Measurements from ENCODE around the gene KLC4.

KLC4 gene

DNA sequence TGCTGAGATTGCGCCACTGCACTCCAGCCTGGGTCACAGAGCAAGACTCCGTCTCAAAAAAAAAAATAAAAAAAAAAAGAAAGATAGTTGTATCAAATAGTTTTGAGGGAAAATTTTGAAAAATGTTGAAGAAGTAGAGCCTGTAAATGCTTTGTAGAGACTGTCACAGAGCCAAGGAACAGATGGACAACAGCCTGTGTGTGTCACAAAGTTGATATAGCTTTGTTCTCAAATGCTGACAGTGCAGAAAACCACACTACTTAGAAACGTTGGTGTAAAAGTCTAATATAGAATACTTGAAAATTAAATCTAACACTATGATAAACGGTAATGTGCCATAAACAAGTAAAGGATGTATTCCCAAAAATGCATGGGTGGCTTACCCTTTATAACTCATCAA lies 42.1 kb downstream of the KLC4 start:
- TF ChIP-seq EZH2phosphoT487 (IDR thresholded peaks at IDR 0.05; ENCODE audit: low read depth) (no peak), CTCF (IDR thresholded peaks at IDR 0.05; ENCODE audit: low read depth, low read length) (no peak)
- Histone ChIP-seq H4K20me1 (ENCODE audit: insufficient read depth, low read length) (no peaks in the 10 kb centered on the region), H3K27me3 (ENCODE audit: low read depth, low read length) (peaks cover 21% of the 10 kb centered on the region), H3K4me1 (ENCODE audit: low read length) (peaks cover 6% of the 10 kb centered on the region), H3K79me2 (ENCODE audit: low read length) (no peaks in the 10 kb centered on the region), H3K9ac (ENCODE audit: low read length) (no peak overlapping the region), H3K36me3 (replicated peaks; ENCODE audit: low read depth, low read length) (no peaks in the 10 kb centered on the region), H3K9me3 (ENCODE audit: insufficient read depth, low read length) (no peaks in the 10 kb centered on the region), H2AFZ (ENCODE audit: low read depth, low read length) (no peak overlapping the region), H3K4me3 (ENCODE audit: low read length) (no peak overlapping the region), H3K4me2 (ENCODE audit: low read length) (no peak overlapping the region), H3K27ac (ENCODE audit: low read length) (no peak overlapping the region)

- H3K4me2 ChIP-seq (ENCODE audit: low read length): no peak overlapping the region
These were observed 43.9 kb downstream of the KLC4 start for GRCh38 chr6:43103253-43103876.

GRCh38 chr6:43105538-43106222 lies 46.2 kb downstream of the KLC4 start:
- TF ChIP-seq CTCF (IDR thresholded peaks at IDR 0.05; ENCODE audit: low read depth, low read length): no peak
- no peak for TF ChIP-seq EZH2phosphoT487 (IDR thresholded peaks at IDR 0.05; ENCODE audit: low read depth)
- Histone ChIP-seq H3K79me2 (ENCODE audit: low read length) (no peaks in the 10 kb centered on the region), H3K4me2 (ENCODE audit: low read length) (no peak overlapping the region), H3K9me3 (ENCODE audit: insufficient read depth, low read length) (no peaks in the 10 kb centered on the region), H3K4me1 (ENCODE audit: low read length) (no peaks in the 10 kb centered on the region), H3K36me3 (replicated peaks; ENCODE audit: low read depth, low read length) (no peaks in the 10 kb centered on the region), H2AFZ (ENCODE audit: low read depth, low read length) (no peak overlapping the region), H3K9ac (ENCODE audit: low read length) (no peak overlapping the region), H4K20me1 (ENCODE audit: insufficient read depth, low read length) (no peaks in the 10 kb centered on the region), H3K27me3 (ENCODE audit: low read depth, low read length) (peaks cover 25% of the 10 kb centered on the region), H3K4me3 (ENCODE audit: low read length) (no peak overlapping the region), H3K27ac (ENCODE audit: low read length) (no peak overlapping the region)

More at GRCh38 chr6:43103253-43103876, 43.9 kb downstream of the KLC4 start:
- Histone ChIP-seq H3K9ac (ENCODE audit: low read length) (no peak overlapping the region), H4K20me1 (ENCODE audit: insufficient read depth, low read length) (no peaks in the 10 kb centered on the region), H3K27me3 (ENCODE audit: low read depth, low read length) (peaks cover 25% of the 10 kb centered on the region), H3K9me3 (ENCODE audit: insufficient read depth, low read length) (no peaks in the 10 kb centered on the region), H3K27ac (ENCODE audit: low read length) (no peak overlapping the region), H3K79me2 (ENCODE audit: low read length) (no peaks in the 10 kb centered on the region), H3K4me3 (ENCODE audit: low read length) (no peak overlapping the region), H3K4me1 (ENCODE audit: low read length) (no peaks in the 10 kb centered on the region), H2AFZ (ENCODE audit: low read depth, low read length) (no peak overlapping the region), H3K36me3 (replicated peaks; ENCODE audit: low read depth, low read length) (no peaks in the 10 kb centered on the region)
- TF ChIP-seq EZH2phosphoT487 (IDR thresholded peaks at IDR 0.05; ENCODE audit: low read depth) (no peak), CTCF (IDR thresholded peaks at IDR 0.05; ENCODE audit: low read depth, low read length) (no peak)

DNA sequence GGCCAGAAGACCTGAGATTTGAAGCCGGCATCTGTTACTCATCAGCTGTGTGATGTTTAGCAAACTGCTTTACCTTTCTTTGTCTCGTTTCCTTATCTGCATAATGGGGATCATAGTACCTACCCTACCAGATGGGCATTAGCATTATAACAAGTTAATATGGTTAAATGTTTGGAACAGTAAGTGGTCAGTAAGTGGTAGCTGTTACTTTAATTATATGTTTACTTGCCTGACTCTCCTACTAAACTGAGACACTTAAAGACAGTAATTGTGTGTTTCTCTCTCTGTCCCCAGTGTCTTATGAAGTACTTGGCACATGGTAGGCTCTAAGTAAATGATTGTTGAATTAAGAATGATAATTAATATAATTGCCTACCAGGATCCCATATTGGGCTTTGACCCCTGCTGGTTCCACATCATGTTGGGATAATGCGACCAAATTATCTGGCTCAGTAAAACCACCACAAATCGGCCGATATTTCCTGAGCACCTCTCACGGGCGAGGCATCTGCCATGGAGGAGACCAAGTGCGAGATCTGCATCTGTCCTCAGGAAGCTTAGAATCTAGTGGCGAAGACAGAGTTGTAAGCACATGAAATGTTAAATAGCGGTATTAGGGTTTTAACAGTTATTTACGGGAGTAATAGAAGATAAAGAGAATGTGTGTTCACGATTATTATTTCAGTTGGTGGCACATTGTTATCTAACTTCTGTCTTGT lies 48.1 kb downstream of the KLC4 start:
- Histone ChIP-seq H3K4me3 (ENCODE audit: low read length) (no peak overlapping the region), H3K9me3 (ENCODE audit: insufficient read depth, low read length) (no peaks in the 10 kb centered on the region), H3K79me2 (ENCODE audit: low read length) (no peaks in the 10 kb centered on the region), H3K36me3 (replicated peaks; ENCODE audit: low read depth, low read length) (no peaks in the 10 kb centered on the region), H2AFZ (ENCODE audit: low read depth, low read length) (no peak overlapping the region), H3K27me3 (ENCODE audit: low read depth, low read length) (peaks cover 21% of the 10 kb centered on the region), H3K9ac (ENCODE audit: low read length) (no peak overlapping the region), H3K4me1 (ENCODE audit: low read length) (no peaks in the 10 kb centered on the region), H4K20me1 (ENCODE audit: insufficient read depth, low read length) (no peaks in the 10 kb centered on the region), H3K27ac (ENCODE audit: low read length) (no peak overlapping the region), H3K4me2 (ENCODE audit: low read length) (no peak overlapping the region)
- TF ChIP-seq CTCF (IDR thresholded peaks at IDR 0.05; ENCODE audit: low read depth, low read length) (no peak), EZH2phosphoT487 (IDR thresholded peaks at IDR 0.05; ENCODE audit: low read depth) (no peak)

Measured in OCI-LY3 (cell line).